Esophagus squamous epithelium (tissue), 4 donors: ENCODE data around the gene RARG.

ENCODE experiments used
- POLR2A ChIP-seq, 4 donors: fragments of 450-650 bp; IDR thresholded peaks; one replicate each; pipeline ENCODE4 v1.6.1; 2017; ENCODE audit warnings: antibody characterized with exemption in 4 of 4, mild to moderate bottlenecking in 4 of 4, moderate library complexity in 3 of 4
- TF ChIP-seq, protein P1 (sequence below), 6 experiments: fragments of 450-650 bp in 4 of 6; fragments of 200-600 bp in 2 of 6; sonication (generic) in 2 of 6; IDR thresholded peaks; one replicate each; pipeline ENCODE4 v1.5.1; 2016 to 2019; ENCODE audit warnings: antibody characterized with exemption in 6 of 6, mild to moderate bottlenecking in 4 of 6, moderate library complexity in 4 of 6

- TF ChIP-seq, protein P1, sequence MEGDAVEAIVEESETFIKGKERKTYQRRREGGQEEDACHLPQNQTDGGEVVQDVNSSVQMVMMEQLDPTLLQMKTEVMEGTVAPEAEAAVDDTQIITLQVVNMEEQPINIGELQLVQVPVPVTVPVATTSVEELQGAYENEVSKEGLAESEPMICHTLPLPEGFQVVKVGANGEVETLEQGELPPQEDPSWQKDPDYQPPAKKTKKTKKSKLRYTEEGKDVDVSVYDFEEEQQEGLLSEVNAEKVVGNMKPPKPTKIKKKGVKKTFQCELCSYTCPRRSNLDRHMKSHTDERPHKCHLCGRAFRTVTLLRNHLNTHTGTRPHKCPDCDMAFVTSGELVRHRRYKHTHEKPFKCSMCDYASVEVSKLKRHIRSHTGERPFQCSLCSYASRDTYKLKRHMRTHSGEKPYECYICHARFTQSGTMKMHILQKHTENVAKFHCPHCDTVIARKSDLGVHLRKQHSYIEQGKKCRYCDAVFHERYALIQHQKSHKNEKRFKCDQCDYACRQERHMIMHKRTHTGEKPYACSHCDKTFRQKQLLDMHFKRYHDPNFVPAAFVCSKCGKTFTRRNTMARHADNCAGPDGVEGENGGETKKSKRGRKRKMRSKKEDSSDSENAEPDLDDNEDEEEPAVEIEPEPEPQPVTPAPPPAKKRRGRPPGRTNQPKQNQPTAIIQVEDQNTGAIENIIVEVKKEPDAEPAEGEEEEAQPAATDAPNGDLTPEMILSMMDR (IDR thresholded peaks at IDR 0.05) = no peak
- no peak for TF ChIP-seq POLR2A (IDR thresholded peaks at IDR 0.05)
Observed at GRCh38 chr12:53179687-53180219, 52.3 kb downstream of the RARG start.
